Mesenchymal stem cell (in vitro differentiated cells and primary cell): ENCODE data around the gene TRAF1.
A peak's percentile ranks its signal among the peaks of the same experiment; 100 is the strongest.

Source experiments
- DNase-seq: peaks from one replicate; pipeline ENCODE4 v3.0.0-alpha.2; 2013
- H2AFZ ChIP-seq: one replicate; pipeline ENCODE4 v1.6.1; 2013; ENCODE audit warnings: low read depth, mild to moderate bottlenecking, control low read depth, inconsistent platforms, low read length, moderate library complexity
- H2AK5ac ChIP-seq: 2 replicates; pipeline ENCODE4 v1.6.1; 2013; ENCODE audit warnings: low read length, moderate library complexity, mild to moderate bottlenecking, inconsistent platforms; ENCODE audit not compliant: severe bottlenecking
- H2BK120ac ChIP-seq: one replicate; pipeline ENCODE4 v1.6.1; 2013; ENCODE audit warnings: low read depth, mild to moderate bottlenecking, inconsistent platforms, low read length, moderate library complexity
- H2BK12ac ChIP-seq, 2 experiments: one replicate each; pipeline ENCODE4 v1.6.1; 2013; ENCODE audit warnings: inconsistent platforms in 2 of 2, low read length in 2 of 2, mild to moderate bottlenecking in 2 of 2, moderate library complexity in 2 of 2, control low read depth in 1 of 2
- H2BK15ac ChIP-seq: one replicate; pipeline ENCODE4 v1.6.1; 2013; ENCODE audit warnings: mild to moderate bottlenecking, low read depth, inconsistent platforms; ENCODE audit not compliant: poor library complexity, severe bottlenecking
- H2BK5ac ChIP-seq: 2 replicates; pipeline ENCODE4 v1.6.1; 2013; ENCODE audit warnings: low read depth, mild to moderate bottlenecking, low read length, control low read depth, inconsistent platforms; ENCODE audit not compliant: poor library complexity, severe bottlenecking
- H3K14ac ChIP-seq, 2 experiments: one replicate each; pipeline ENCODE4 v1.6.1; 2013; ENCODE audit warnings: inconsistent platforms in 2 of 2, low read length in 2 of 2, control low read depth in 1 of 2, mild to moderate bottlenecking in 1 of 2, moderate library complexity in 1 of 2
- H3K18ac ChIP-seq, 2 experiments: one replicate each; pipeline ENCODE4 v1.6.1; 2013; ENCODE audit warnings: inconsistent platforms in 2 of 2, low read length in 2 of 2, control low read depth in 1 of 2, low read depth in 1 of 2, mild to moderate bottlenecking in 1 of 2
- H3K23ac ChIP-seq, 2 experiments: one replicate each; pipeline ENCODE4 v1.6.1; 2013; ENCODE audit warnings: inconsistent platforms in 2 of 2, low read length in 2 of 2, mild to moderate bottlenecking in 2 of 2, moderate library complexity in 2 of 2, control low read depth in 1 of 2
- H3K27ac ChIP-seq: 2 replicates; pipeline ENCODE4 v1.5.1; 2013; ENCODE audit warnings: mild to moderate bottlenecking, moderate library complexity, low read length, control low read depth, inconsistent platforms; ENCODE audit not compliant: poor library complexity, severe bottlenecking
- H3K27me3 ChIP-seq, 2 experiments: 2 replicates each; pipeline versions ENCODE4 v1.6.1 to v1.7.0; 2013; ENCODE audit warnings: low read length in 2 of 2, mild to moderate bottlenecking in 2 of 2, moderate library complexity in 2 of 2, control low read depth in 1 of 2, inconsistent platforms in 1 of 2; ENCODE audit not compliant: control insufficient read depth in 1 of 2, insufficient read depth in 1 of 2
- H3K36me3 ChIP-seq, 2 experiments: 2 replicates each; pipeline versions ENCODE4 v1.6.1 to v1.7.0; 2013; ENCODE audit warnings: low read length in 2 of 2, control low read depth in 1 of 2, inconsistent platforms in 1 of 2, low read depth in 1 of 2, mild to moderate bottlenecking in 1 of 2; ENCODE audit not compliant: insufficient read depth in 2 of 2, control insufficient read depth in 1 of 2
- H3K4ac ChIP-seq, 2 experiments: one replicate each; pipeline ENCODE4 v1.6.1; 2013; ENCODE audit warnings: inconsistent platforms in 2 of 2, low read length in 2 of 2, mild to moderate bottlenecking in 2 of 2, moderate library complexity in 2 of 2, control low read depth in 1 of 2, low read depth in 1 of 2
- H3K4me1 ChIP-seq: 2 replicates; pipeline ENCODE4 v1.6.1; 2013; ENCODE audit warnings: low read depth, low read length, control low read depth; ENCODE audit not compliant: control insufficient read depth, insufficient read depth
- H3K4me2 ChIP-seq: 2 replicates; pipeline ENCODE4 v1.6.1; 2013; ENCODE audit warnings: low read length, mild to moderate bottlenecking, inconsistent platforms; ENCODE audit not compliant: poor library complexity, severe bottlenecking
- H3K4me3 ChIP-seq, 2 experiments: 2 replicates each; pipeline versions ENCODE4 v1.5.1 to v1.7.0; 2013; ENCODE audit warnings: low read length in 2 of 2, mild to moderate bottlenecking in 2 of 2, control low read depth in 1 of 2, low read depth in 1 of 2; ENCODE audit not compliant: insufficient read depth in 1 of 2
- H3K79me1 ChIP-seq: replicated peaks from 2 replicates; pipeline ENCODE4 v1.6.1; 2013; ENCODE audit warnings: mild to moderate bottlenecking, control low read depth, low read length, inconsistent platforms; ENCODE audit not compliant: poor library complexity, severe bottlenecking
- H3K9ac ChIP-seq: 2 replicates; pipeline ENCODE4 v1.7.0; 2013; ENCODE audit warnings: mild to moderate bottlenecking, low read length, moderate library complexity
- H3K9me3 ChIP-seq: 2 replicates; pipeline ENCODE4 v1.7.0; 2013; ENCODE audit warnings: mild to moderate bottlenecking, low read length; ENCODE audit not compliant: control insufficient read depth
- H4K8ac ChIP-seq: one replicate; pipeline ENCODE4 v1.6.1; 2013; ENCODE audit warnings: inconsistent platforms, mild to moderate bottlenecking, low read length, moderate library complexity
- H4K91ac ChIP-seq: one replicate; pipeline ENCODE4 v1.6.1; 2013; ENCODE audit warnings: mild to moderate bottlenecking, low read length, inconsistent platforms
- WGBS: methylation state at CpG from one replicate; pipeline ENCODE4 v1.1.7; 2013; ENCODE audit warnings: mixed read lengths; 5-methylcytosine and 5-hydroxymethylcytosine counted together

The TRAF1 gene

DNA sequence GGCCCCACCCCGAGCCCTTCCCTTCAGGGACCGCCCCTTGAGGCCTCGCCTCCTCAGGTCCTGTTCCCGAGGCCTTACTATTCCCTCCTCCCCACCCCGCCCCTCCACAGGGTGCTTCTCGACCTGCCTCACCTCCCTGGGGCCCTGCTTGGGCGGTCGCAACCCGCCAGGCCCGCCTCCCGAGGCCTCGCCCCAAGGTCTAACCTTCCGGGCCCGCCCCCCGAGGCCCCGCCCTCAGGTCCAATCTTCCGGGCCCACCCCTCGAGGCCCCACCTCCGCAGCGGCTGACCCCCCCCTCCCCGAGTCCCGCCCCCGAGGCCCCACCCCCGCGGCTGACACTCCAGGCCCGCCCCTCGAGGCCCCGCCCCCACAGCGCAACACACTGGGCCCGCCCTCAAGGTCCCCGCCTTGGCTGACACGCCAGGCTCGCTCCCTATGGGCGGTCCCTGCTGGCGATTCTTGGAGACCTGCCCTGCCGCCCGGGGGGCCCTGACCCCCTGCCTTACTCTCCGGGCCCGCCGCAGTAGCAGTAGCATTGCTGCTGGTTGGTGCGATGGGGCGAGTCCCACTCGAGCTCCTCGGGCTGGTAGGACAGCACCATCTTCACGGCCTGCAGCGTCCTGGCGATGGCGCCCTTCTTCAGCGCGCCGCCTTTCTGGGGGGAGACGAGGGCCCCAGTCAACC, 57.8 kb downstream of the TRAF1 start:
- Histone ChIP-seq H3K27me3 (no peaks in the 10 kb centered on the region), H3K9ac (peak overlapping the region; percentile 80)

DNA sequence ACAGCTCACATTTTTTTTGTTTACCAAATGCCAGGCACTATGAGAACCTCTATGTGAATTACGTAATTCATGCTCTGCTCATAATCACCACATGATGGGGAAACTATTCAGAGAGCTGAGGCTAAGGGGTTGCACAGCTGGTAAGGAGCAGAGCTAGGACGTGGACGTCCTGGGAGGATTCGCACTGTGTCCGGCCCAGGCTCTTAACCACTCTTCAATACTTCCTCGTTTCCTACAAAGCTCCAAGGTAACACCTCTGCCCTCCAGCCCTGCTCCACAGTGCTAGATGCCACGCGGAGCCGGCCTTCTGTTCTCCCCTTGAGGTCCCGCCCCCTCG, 58.3 kb downstream of the TRAF1 start:
- no peak overlapping the region for H2BK15ac ChIP-seq

More for the DNA sequence above, 57.8 kb downstream of the TRAF1 start:
- H3K4me3 ChIP-seq, result peak overlapping the region; percentile 52 to 81
- no peak overlapping the region for H2BK12ac ChIP-seq
- H3K4me2 ChIP-seq, result peak overlapping the region; percentile 72
- peak overlapping the region; percentile 96 for H4K91ac ChIP-seq
- DNase-seq, result peak; percentile 91
- WGBS, result 12% methylated on average over 38 of the region's 52 CpGs
- peak overlapping the region; percentile 81 to 82 for H3K18ac ChIP-seq
- H2AFZ ChIP-seq, result peak overlapping the region; percentile 80
- H2BK15ac ChIP-seq, result peak overlapping the region; percentile 76
- H3K4ac ChIP-seq, result peak overlapping the region; percentile 30 to 75
- H2BK5ac ChIP-seq, result no peak overlapping the region
- H4K8ac ChIP-seq, result peak overlapping the region; percentile 78
- peak overlapping the region; percentile 3 for H3K27ac ChIP-seq
- no peak overlapping the region for H3K23ac ChIP-seq
- peaks cover 1% of the 10 kb centered on the region for H3K79me1 ChIP-seq
- H3K36me3 ChIP-seq, result peaks cover 14 to 32% of the 10 kb centered on the region in 2 experiments
- H3K14ac ChIP-seq, result no peak overlapping the region
- H3K9me3 ChIP-seq, result no peaks in the 10 kb centered on the region
- peaks cover 22% of the 10 kb centered on the region for H3K4me1 ChIP-seq
- H2BK120ac ChIP-seq, result peak overlapping the region; percentile 54
- H2AK5ac ChIP-seq, result no peak overlapping the region

DNA sequence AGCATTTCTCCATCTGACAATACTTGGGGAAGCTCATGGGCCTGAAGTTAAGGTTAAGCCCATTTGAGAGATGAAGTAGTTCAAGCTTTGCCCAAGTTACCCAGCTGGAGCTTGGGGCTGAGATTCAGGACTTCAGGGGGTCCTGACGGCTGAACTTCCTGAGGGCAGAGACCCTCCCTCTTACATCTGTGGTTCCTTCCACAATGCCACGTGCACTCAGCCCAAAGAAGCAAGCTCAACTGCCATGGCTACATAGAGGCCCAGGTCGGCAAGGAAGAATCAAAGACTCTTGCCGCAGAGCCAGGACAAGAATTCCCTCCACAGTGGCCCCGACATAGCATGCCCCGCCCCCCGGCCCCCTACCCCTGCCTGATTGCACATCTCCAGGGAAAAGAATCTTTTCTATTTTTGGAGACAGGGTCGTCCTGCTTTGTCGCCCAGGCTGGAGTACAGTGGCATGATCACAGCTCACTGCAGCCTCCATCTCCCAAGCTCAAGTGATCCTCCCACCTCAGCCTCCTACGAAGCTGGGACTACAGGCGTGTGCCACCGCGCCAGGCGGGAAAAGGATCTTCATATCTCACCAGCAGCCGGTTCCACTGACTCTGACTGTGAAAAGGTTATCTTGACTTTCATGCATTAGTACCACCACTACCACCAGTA, 58.8 kb downstream of the TRAF1 start:
- H4K91ac ChIP-seq, result no peak overlapping the region
- H3K4me2 ChIP-seq, result peak overlapping the region; percentile 61
- H3K27me3 ChIP-seq, result no peaks in the 10 kb centered on the region
- H2BK15ac ChIP-seq, result no peak overlapping the region
- H3K27ac ChIP-seq, result peak overlapping the region; percentile 33
- H3K9ac ChIP-seq, result peak overlapping the region; percentile 60
- H2BK12ac ChIP-seq, result peak overlapping the region in 1 of 2 experiments; percentile 28
- H2AFZ ChIP-seq, result no peak overlapping the region
- H2BK5ac ChIP-seq, result no peak overlapping the region
- no peaks in the 10 kb centered on the region for H3K9me3 ChIP-seq
- no peak for DNase-seq
- H3K4me3 ChIP-seq, result peak overlapping the region in 1 of 2 experiments; percentile 63
- H2BK120ac ChIP-seq, result no peak overlapping the region
- peaks cover 14% of the 10 kb centered on the region for H3K4me1 ChIP-seq
- H3K23ac ChIP-seq, result no peak overlapping the region
- H3K79me1 ChIP-seq, result peaks cover 1% of the 10 kb centered on the region
- H3K14ac ChIP-seq, result no peak overlapping the region
- H3K18ac ChIP-seq, result no peak overlapping the region
- 96% methylated on average over 15 of the region's 15 CpGs for WGBS
- H3K36me3 ChIP-seq, result peaks cover 13 to 39% of the 10 kb centered on the region in 2 experiments
- H3K4ac ChIP-seq, result no peak overlapping the region
- H2AK5ac ChIP-seq, result peak overlapping the region; percentile 28
- no peak overlapping the region for H4K8ac ChIP-seq

More for the DNA sequence above, 58.3 kb downstream of the TRAF1 start:
- Histone ChIP-seq H3K4me1 (peaks cover 16% of the 10 kb centered on the region), H3K9me3 (no peaks in the 10 kb centered on the region), H3K23ac (no peak overlapping the region), H3K14ac (no peak overlapping the region), H2BK120ac (peak overlapping the region; percentile 54), H4K8ac (peak overlapping the region; percentile 78), H3K27ac (peak overlapping the region; percentile 33), H2BK5ac (no peak overlapping the region), H2BK12ac (no peak overlapping the region), H3K4ac (peak overlapping the region; percentile 30 to 75), H4K91ac (peak overlapping the region; percentile 59), H3K18ac (peak overlapping the region; percentile 16 to 85), H3K4me3 (peak overlapping the region; percentile 46 to 63), H3K79me1 (peaks cover 1% of the 10 kb centered on the region), H2AFZ (peak overlapping the region; percentile 58), H3K36me3 (peaks cover 14 to 37% of the 10 kb centered on the region in 2 experiments), H3K4me2 (peak overlapping the region; percentile 61), H2AK5ac (no peak overlapping the region), H3K9ac (peak overlapping the region; percentile 60), H3K27me3 (no peaks in the 10 kb centered on the region)
- WGBS, result 41% methylated on average over 11 of the region's 11 CpGs
- peak; percentile 81 for DNase-seq

DNA sequence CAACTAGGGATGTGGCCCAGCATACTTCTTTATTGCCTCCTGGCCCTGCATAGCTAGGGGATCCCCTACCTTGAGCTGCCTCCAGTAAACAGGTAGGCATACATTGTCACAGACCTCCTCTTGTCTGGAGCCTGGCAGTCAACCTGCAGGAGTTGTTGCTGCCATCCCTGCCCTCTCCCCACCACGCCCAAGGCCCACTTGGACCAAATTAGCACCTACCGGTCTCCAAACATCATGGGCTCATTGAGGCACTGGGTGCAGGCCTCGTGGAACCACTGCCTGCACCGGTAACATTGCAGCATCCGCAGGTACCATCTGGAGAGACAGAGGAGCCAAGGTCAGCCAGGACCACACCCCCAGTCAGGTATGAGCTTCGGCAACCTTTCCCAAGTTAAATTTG, 59.9 kb downstream of the TRAF1 start:
- no peak overlapping the region for H3K4me3 ChIP-seq
- H2AFZ ChIP-seq, result no peak overlapping the region
- H3K27ac ChIP-seq, result no peak overlapping the region
- no peak overlapping the region for H2AK5ac ChIP-seq
- no peak overlapping the region for H2BK5ac ChIP-seq
- 100% methylated on average over 6 of the region's 6 CpGs for WGBS
- no peak overlapping the region for H3K18ac ChIP-seq
- H3K27me3 ChIP-seq, result no peaks in the 10 kb centered on the region
- H2BK15ac ChIP-seq, result no peak overlapping the region
- H3K4ac ChIP-seq, result no peak overlapping the region
- H3K9me3 ChIP-seq, result no peaks in the 10 kb centered on the region
- H2BK120ac ChIP-seq, result no peak overlapping the region
- H2BK12ac ChIP-seq, result no peak overlapping the region
- H3K79me1 ChIP-seq, result peaks cover 1% of the 10 kb centered on the region
- no peak overlapping the region for H3K23ac ChIP-seq
- H3K9ac ChIP-seq, result no peak overlapping the region
- no peak overlapping the region for H3K4me2 ChIP-seq
- H4K91ac ChIP-seq, result peak overlapping the region; percentile 37
- H3K14ac ChIP-seq, result no peak overlapping the region
- H3K4me1 ChIP-seq, result peaks cover 14% of the 10 kb centered on the region
- no peak for DNase-seq
- H4K8ac ChIP-seq, result no peak overlapping the region
- H3K36me3 ChIP-seq, result peaks cover 24 to 47% of the 10 kb centered on the region in 2 experiments
